WTC11 (cell line): ENCODE results near the gene SECISBP2L.

Experiments
- CBFB ChIP-seq: sonication (generic); formaldehyde crosslinking; IDR thresholded peaks from 2 replicates; pipeline ENCODE4 v1.8.1; 2022; ENCODE audit warnings: mild to moderate bottlenecking, low read depth, missing genetic modification reagents
- JUN ChIP-seq: sonication (generic); formaldehyde crosslinking; IDR thresholded peaks from 2 replicates; pipeline ENCODE4 v1.8.0; 2023; ENCODE audit warnings: mild to moderate bottlenecking, missing genetic modification reagents
- KAT7 ChIP-seq: sonication (generic); formaldehyde crosslinking; IDR thresholded peaks from 2 replicates; pipeline ENCODE4 v1.8.1; 2023; ENCODE audit warnings: missing genetic modification reagents, mild to moderate bottlenecking, borderline replicate concordance
- NFYB ChIP-seq: sonication (generic); formaldehyde crosslinking; conservative IDR thresholded peaks from 2 replicates; pipeline ENCODE4 v1.8.0; 2022; ENCODE audit warnings: low read depth, missing genetic modification reagents
- NR1H2 ChIP-seq: sonication (generic); formaldehyde crosslinking; IDR thresholded peaks from 2 replicates; pipeline ENCODE4 v1.9.0; 2021; ENCODE audit warnings: mild to moderate bottlenecking, moderate library complexity, missing genetic modification reagents
- SMAD3 ChIP-seq: sonication (generic); formaldehyde crosslinking; IDR thresholded peaks from 2 replicates; pipeline ENCODE4 v1.8.0; 2022; ENCODE audit warnings: missing genetic modification reagents, mild to moderate bottlenecking, borderline replicate concordance
- SP1 ChIP-seq: sonication (generic); formaldehyde crosslinking; conservative IDR thresholded peaks from 2 replicates; pipeline ENCODE4 v1.8.1; 2022; ENCODE audit warnings: missing genetic modification reagents
- ZNF263 ChIP-seq: sonication (generic); formaldehyde crosslinking; IDR thresholded peaks from 2 replicates; pipeline ENCODE4 v1.8.1; 2022; ENCODE audit warnings: low read depth, mild to moderate bottlenecking, moderate library complexity, missing genetic modification reagents
- ZNF317 ChIP-seq: sonication (generic); formaldehyde crosslinking; IDR thresholded peaks from 2 replicates; pipeline ENCODE4 v1.8.1; 2023; ENCODE audit warnings: low read depth, mild to moderate bottlenecking, moderate library complexity, missing genetic modification reagents, borderline replicate concordance
- ZNF423 ChIP-seq: fragments of 250-450 bp; sonication (Bioruptor Pico); IDR thresholded peaks from 2 replicates; pipeline ENCODE4 v2.1.2; 2022; ENCODE audit warnings: mild to moderate bottlenecking, moderate library complexity
- TF ChIP-seq, protein P1 (sequence below): fragments of 200-600 bp; IDR thresholded peaks from 2 replicates; pipeline ENCODE4 v1.8.0; 2022; ENCODE audit warnings: antibody characterized with exemption
- TF ChIP-seq, protein P2 (sequence below): sonication (generic); formaldehyde crosslinking; IDR thresholded peaks from 2 replicates; pipeline ENCODE4 v1.8.1; 2022; ENCODE audit warnings: low read depth, missing genetic modification reagents, borderline replicate concordance
- TF ChIP-seq, protein P3 (sequence below): sonication (generic); formaldehyde crosslinking; IDR thresholded peaks from 2 replicates; pipeline ENCODE4 v1.8.1; 2023; ENCODE audit warnings: mild to moderate bottlenecking, missing genetic modification reagents, moderate library complexity

DNA sequence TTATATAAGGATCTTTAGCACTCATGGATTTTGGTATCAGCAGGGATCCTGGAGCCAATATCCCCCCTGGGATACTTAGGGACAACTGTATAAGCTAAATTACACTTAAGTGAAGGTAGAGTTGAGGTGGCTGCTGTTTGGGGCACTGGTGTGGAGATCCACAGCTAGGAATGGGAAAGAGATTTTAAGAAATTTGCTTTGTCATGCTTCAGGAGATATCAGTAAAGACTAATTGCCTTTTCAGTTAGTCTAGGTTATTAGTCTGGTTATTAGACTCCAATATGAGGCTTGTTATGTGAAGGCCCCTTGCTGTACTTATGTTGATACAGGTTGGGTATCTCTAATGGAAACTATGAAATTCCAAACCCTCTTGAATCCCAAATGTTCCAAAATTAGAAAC lies 1.2 kb upstream of the SECISBP2L start:
- TF ChIP-seq, protein P1, sequence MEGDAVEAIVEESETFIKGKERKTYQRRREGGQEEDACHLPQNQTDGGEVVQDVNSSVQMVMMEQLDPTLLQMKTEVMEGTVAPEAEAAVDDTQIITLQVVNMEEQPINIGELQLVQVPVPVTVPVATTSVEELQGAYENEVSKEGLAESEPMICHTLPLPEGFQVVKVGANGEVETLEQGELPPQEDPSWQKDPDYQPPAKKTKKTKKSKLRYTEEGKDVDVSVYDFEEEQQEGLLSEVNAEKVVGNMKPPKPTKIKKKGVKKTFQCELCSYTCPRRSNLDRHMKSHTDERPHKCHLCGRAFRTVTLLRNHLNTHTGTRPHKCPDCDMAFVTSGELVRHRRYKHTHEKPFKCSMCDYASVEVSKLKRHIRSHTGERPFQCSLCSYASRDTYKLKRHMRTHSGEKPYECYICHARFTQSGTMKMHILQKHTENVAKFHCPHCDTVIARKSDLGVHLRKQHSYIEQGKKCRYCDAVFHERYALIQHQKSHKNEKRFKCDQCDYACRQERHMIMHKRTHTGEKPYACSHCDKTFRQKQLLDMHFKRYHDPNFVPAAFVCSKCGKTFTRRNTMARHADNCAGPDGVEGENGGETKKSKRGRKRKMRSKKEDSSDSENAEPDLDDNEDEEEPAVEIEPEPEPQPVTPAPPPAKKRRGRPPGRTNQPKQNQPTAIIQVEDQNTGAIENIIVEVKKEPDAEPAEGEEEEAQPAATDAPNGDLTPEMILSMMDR: no peak
- TF ChIP-seq NR1H2 (no peak), JUN (no peak), NFYB (CRISPR knock-in tag) (no peak), ZNF263 (no peak), SMAD3 (CRISPR knock-in tag) (no peak), CBFB (CRISPR knock-in tag) (no peak), ZNF423 (CRISPR knock-in tag) (no peak), ZNF317 (no peak), KAT7 (CRISPR knock-in tag) (no peak), SP1 (CRISPR knock-in tag) (no peak)
- TF ChIP-seq, protein P2, sequence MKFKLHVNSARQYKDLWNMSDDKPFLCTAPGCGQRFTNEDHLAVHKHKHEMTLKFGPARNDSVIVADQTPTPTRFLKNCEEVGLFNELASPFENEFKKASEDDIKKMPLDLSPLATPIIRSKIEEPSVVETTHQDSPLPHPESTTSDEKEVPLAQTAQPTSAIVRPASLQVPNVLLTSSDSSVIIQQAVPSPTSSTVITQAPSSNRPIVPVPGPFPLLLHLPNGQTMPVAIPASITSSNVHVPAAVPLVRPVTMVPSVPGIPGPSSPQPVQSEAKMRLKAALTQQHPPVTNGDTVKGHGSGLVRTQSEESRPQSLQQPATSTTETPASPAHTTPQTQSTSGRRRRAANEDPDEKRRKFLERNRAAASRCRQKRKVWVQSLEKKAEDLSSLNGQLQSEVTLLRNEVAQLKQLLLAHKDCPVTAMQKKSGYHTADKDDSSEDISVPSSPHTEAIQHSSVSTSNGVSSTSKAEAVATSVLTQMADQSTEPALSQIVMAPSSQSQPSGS: no peak
- TF ChIP-seq, protein P3, sequence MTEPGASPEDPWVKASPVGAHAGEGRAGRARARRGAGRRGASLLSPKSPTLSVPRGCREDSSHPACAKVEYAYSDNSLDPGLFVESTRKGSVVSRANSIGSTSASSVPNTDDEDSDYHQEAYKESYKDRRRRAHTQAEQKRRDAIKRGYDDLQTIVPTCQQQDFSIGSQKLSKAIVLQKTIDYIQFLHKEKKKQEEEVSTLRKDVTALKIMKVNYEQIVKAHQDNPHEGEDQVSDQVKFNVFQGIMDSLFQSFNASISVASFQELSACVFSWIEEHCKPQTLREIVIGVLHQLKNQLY: no peak
